NCI-H82 treated with DMSO at 0.1 percent for 48 hours (cell line): ENCODE measurements around the gene TSEN54.
"Not testable (repeated sequence)": the region's sequence is repeated elsewhere in the genome, so short reads cannot be mapped to it uniquely, and the experiment has no call there.

ENCODE experiments used
- DNase-seq: peaks from one replicate; lab custom pipeline; 2025; ENCODE audit not compliant: unreplicated experiment; lab: John Stamatoyannopoulos, UW

The TSEN54 gene

DNA sequence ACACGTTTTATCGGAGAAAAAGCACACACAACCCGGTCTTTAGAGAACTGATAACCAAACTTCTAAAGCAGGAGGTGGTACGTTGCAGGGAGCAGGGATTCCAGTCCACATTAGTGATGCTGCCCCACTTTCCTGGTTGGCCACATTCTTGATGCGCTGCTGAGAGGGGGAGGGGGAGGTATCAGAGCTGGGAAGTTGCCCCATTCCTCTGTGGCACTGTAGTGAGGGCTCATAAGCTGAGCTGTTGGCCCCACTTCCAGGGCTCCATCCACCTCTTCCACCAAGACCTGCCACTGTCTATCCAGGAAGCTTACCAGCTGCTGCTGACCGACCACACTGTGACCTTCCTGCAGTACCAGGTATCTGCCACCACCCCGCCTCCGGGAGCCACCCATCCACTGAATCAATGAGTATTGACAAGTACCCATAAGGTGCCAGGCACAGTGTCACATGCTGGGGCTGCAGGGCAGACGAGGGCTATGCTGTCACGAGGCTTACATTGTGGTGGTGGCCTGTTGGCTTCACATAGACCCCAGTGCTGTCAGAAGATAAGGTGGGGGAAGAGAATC is 1.1 kb downstream of the TSEN54 start:
- DNase-seq = no peak

GRCh38 chr17:75518201-75518600 is 1.9 kb downstream of the TSEN54 start:
- no peak for DNase-seq

DNA sequence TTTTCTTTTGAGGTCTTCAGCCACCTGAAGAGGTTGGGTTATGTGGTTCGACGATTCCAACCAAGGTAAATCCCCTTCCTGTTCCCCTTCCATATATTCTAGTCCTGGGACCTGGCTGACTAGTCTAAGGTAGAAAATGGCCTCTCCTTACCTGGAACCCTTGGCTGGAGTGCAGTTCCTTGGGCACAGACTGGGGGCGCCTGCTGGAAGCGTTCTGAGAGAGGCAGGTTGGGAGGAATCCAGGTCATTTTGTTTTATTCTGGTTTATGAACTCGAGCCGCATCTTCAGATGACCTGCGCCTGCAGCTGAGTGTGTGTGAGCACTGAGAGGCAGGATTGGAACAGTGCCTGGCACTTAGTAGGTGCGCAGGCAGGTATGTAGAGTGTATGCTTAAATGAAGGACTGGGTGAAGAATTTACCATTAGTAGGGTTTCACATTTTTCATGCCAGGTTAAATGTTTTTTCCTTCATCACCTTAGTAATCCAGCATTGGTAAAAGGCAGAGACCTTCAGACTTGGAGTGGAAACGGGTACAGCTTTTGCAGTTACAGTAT is 2.7 kb downstream of the TSEN54 start:
- DNase-seq = no peak

GRCh38 chr17:75520413-75520812 is 4.1 kb downstream of the TSEN54 start:
- DNase-seq = not testable (repeated sequence)

GRCh38 chr17:75521290-75521689 is 5.0 kb downstream of the TSEN54 start:
- no peak for DNase-seq

DNA sequence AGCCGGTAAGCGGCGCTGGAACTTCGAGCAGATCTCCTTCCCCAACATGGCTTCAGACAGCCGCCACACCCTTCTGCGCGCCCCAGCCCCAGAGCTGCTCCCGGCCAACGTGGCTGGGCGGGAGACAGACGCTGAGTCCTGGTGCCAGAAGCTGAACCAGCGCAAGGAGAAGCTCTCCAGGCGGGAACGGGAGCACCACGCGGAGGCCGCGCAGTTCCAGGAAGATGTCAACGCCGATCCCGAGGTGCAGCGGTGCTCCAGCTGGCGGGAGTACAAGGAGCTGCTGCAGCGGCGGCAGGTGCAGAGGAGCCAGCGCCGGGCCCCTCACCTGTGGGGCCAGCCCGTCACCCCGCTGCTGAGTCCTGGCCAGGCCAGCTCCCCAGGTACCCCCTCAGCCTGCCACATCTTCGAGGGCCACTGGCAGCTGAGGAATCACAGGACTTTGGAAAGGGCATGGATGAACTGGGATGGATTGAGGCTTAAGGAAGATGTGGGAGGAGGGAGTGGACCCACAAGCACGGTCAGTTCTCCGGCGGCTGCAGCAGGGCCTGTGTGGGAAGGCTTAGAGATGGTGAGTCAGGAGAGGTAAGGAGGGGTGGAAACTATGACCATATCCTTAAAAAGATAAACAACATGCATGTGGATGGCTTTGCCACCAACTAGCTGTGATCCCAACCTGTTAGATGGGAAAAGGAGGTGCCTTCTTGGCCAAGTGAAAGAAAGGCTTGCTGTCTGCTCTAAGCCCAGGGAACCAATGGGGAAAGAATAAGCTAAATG is 5.8 kb downstream of the TSEN54 start:
- no peak for DNase-seq

DNA sequence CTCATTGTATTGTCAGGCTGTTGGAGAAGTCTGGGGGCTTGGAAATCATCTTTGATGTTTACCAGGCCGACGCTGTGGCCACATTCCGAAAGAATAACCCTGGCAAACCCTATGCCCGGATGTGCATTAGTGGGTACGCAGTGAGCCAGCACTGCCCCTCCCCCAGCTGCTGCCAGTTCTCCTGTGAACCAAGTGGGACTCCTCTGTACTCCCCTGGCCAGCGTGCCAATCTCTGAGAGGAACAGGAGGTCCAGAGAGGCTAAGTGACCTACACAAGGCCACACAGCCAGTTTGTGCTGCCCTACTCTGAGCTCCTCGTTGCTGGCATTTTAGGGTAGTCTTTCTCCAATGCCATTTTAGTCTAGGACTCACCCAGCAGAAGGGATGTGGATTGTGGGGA is 7.3 kb downstream of the TSEN54 start:
- no peak for DNase-seq

DNA sequence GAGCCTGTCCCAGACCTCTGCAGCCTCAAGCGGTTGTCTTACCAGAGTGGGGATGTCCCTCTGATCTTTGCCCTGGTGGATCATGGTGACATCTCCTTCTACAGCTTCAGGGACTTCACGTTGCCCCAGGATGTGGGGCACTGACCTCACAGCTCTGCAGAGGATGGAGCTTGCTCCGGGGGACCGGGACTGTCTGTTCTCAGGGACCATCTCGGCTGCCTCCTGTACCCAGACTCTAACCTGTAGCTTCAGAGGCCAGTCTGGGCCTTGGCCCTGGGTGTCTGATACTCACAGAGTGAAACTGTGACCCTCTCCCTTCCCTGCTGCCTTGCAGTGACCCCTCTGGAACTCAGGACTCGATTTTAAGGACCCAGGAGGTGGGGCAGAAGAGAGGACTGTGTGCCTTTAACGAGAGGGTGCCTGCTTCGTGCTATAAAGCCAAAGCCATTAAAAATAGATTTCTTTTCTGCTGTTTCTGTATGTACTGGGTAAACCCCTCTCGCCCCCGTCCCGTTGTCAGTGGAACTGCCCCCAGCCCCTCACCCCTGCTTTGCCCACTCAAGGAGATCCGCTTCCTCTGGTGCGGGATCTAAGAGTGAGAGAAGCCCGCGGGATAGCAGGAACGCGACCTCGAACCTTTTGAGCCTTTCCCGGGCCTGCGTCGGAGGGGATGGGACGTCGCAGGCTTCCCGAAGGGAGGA is 8.1 kb downstream of the TSEN54 start:
- no peak for DNase-seq

DNA sequence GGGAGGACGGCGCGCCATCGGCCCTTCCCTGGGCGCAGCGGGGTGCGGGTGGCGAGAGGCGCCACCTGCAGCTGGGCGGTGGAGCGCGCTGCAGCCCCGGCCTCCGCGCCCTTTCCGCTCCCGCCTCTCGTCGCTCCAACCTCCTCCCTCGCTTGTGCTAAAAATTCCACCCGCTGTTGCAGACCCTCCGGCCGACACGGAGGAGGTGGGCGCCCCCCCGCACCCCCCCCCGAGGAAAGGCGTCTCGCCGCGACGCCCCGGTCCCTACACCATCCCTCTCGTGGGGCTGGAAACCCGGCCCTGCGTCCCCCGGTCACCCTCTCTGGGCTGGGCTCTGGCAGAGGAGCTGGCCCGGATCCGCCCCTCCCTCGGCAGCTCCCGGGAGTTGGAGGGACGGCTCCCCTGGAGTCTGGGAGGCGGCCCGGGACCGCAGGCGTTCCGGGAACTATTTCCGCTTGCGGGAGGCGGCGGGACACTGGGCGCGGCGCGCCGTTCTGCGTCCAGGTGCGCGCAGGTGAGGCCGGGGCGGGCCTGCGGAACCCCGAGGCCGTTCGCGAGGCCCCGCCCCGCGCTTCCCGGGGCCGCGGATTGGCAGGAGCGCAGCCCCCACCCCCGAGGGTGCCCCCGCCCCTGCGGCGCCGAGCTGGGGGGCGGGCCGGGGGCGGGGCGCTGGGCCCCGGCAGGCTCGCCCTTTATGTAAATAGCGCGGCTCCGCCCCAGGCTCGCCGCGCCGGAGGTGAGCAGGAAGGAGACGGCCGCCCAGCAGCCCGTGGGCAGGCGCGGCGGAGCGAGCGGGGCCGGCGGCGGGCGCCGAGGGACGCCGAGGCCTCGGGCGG is 8.9 kb downstream of the TSEN54 start, which contains the start of gene LLGL2:
LLGL2 (plus strand) TSS at position 728 of the 836 bp plus-strand sequence. CDS start 17,730 bp downstream, outside the sequence.
- DNase-seq = peak; percentile 34

DNA sequence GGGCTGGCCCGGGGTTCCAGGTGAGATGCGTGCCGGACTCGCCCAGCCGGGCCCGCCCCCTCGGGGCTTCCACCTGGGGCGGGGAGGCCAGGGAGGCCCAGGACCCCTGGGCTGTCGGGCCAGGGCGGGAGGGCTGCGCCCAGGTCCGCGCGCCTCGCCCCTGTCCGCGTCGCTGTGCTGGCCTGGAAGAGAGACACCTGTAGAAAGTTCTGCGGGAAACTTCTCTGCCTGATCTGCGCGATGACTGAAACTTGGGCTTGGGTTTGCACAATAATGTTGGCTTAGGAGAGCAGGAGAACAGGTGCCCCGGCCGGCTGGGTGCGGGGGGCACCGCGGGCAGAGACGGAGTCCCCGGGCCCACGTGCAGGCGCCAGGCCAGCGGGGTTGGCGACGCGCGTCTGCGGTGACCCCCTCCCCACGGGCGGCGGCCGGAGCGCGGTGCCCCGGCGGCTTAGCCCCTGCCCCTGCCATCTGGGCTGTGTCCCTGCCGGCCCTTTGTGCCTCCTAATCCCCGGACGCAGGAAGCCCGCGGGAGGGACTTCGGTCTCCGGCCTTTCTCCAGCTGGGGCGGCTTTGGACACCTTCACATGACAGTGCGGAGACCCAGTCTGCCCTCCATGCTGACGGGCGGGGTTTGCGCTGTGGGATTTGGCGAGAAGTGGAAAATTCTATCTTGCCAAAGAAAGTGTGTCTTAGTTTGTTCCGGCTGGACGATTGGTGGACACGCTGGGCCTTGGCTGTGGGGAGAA is 9.7 kb downstream of the TSEN54 start:
- DNase-seq = no peak

- DNase-seq = no peak
Measured at GRCh38 chr17:75526555-75527270, 10.4 kb downstream of the TSEN54 start.

DNA sequence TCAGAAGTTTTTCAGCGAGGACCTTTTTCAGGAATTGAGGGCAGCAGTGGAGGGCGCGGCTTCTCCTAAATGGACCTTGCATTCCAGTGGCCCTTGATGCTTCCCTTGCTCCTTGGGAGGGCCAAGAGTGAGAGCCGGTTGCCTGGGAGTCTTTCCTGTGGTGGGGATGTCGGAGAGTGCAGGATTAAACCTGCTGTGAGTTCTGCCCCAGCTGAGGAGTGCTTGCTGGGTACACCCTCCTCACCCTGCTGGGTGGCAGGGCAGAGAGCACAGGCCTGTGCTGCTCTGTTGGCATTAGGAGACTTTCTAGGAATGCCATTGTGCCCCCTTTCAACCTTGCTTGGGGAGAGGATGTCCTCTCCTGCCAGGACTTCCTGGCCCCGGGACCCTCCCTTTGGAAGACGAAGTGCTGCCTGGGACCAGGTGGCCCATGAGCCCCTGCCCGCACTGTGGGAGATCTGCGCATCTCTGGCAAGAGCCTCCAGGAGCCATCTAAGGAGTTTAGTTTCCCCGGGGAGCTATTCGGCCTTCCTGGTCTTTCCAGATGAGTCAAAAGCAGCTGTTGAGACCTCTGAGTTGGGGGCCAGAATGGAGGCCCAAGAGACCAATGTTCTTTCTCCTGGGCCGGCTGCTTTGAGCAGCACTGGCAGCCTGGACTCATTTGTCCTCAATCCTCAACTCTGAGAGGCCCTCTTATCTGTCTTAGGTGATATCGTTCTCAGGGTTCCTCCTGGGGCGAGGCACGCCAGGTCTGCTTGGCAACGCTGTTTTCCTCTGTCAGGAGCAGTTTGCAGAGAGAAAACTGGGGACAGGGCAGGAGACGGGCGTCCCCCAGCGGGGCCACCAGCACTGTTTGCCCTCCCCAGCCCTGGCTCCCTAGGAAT is 14.8 kb downstream of the TSEN54 start:
- DNase-seq = no peak

DNA sequence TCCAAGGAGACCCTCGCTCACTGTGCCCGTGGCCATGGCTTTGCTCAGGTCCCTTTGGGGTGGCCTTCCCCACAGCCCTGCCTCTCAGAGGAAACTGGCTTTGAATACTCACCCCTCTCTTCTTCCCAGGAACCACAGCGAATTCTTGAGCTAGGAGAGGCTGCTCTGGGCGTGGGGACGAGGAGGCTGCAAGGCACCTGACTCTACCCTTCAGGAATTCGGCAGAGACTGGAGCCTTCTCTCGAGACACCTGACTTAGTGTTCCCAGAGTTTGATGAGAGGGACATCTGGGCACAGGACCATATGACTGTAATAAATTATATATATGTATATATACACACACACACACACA is 15.4 kb downstream of the TSEN54 start:
- no peak for DNase-seq

- DNase-seq = no peak
Measured at GRCh38 chr17:75535119-75535537, 18.8 kb downstream of the TSEN54 start.

- no peak for DNase-seq
Measured at GRCh38 chr17:75535871-75536270, 19.5 kb downstream of the TSEN54 start.

GRCh38 chr17:75536366-75536765 is 20.0 kb downstream of the TSEN54 start:
- DNase-seq = peak; percentile 16

DNA sequence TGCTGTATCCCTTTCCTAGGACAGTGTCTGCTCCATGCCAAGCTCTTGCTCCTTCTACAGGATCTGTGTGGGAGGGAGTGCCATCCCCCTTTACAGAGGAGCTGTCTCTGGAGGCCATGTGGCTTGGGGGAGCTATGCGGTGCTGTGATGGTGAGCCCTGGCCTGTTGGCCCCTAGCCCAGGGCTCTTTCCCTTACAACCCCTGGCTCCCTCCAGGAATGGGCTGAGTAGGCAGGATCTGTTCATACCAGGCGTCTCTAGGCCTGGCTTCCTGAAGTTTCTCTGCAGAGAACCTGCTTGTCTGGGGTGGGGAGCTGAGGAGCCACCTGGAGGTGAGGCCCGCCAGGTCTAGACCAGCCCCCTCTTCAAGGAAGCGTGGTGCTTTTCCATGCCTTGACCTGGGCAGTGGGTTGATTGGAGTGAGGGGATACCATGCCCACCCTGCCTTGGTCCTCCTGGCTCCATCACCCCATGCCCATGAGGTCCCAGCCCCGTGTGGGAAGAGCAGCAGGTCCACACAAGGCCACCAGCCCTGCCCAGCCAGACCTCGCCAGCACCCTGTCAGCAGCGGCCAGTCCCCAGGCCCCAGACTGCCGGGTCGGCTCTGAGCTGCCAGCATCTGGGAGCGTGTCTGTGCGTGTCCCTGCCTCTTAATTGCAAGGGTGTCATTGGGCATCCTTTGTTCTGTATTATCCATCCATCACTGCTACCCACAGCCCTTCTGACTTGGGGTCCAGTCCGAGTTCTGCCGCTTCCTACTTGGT is 23.8 kb downstream of the TSEN54 start:
- DNase-seq = no peak
